Activated T-cell treated with anti-CD3 and anti-CD28 coated beads for 1 hour (primary cell): ENCODE results near the gene CDC23.

Source experiments
- DNase-seq: peaks from one replicate; pipeline ENCODE4 v3.0.0-alpha.2; 2020; ENCODE audit warnings: low read depth

Gene CDC23

DNA sequence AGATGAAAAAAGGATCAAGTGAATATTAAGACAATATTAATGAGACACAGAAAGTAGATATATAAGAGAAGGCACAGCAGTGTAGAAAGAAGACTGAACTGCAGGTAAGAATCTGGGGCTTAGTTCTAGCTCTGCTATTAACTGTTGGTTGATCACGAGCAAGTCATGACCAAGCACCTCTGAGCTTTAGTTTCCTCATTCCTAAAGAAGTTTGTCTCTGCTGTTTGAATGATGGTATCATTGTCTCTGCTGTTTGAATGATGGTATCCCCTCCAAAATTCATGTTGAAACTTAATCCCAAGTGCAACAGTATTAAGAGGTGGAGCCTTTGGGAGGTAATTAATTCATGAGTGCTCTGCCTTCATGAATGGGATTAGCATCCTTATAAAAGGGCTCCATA is 71.4 kb downstream of the CDC23 start:
- DNase-seq = no peak

DNA sequence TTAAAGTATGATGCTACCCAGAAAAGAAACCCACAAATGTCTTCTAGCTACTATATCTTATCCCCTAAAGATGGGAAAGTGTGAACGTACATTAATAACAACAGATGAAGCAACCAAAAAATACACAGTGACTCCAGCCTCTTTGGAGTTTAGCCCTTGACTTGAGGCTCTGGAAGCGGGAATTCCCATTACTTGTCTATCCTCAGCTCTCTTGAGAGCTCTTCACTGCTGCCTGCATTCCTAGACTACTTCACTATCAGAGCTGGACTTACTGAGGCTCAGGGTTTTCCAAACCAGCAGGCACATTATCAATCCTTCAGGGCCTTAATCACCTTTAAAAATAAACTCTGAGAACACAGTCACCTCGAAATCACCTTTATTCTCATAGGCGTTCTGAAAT is 72.9 kb downstream of the CDC23 start:
- no peak for DNase-seq

DNA sequence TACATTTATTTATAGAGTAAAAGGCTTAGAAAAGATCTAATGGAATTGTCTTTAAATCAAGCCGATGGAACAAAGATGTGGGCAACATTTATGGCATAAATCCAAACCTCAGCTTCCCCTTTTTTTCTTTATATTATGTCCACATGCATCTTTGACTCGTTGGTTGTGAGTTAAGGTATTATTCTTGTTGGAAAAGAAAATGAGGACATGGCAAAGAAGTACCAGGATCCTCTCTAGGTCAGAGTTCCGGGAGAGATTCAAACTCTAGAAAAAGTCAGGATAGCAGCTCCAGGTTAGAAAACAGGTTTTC is 73.4 kb downstream of the CDC23 start:
- no peak for DNase-seq

DNA sequence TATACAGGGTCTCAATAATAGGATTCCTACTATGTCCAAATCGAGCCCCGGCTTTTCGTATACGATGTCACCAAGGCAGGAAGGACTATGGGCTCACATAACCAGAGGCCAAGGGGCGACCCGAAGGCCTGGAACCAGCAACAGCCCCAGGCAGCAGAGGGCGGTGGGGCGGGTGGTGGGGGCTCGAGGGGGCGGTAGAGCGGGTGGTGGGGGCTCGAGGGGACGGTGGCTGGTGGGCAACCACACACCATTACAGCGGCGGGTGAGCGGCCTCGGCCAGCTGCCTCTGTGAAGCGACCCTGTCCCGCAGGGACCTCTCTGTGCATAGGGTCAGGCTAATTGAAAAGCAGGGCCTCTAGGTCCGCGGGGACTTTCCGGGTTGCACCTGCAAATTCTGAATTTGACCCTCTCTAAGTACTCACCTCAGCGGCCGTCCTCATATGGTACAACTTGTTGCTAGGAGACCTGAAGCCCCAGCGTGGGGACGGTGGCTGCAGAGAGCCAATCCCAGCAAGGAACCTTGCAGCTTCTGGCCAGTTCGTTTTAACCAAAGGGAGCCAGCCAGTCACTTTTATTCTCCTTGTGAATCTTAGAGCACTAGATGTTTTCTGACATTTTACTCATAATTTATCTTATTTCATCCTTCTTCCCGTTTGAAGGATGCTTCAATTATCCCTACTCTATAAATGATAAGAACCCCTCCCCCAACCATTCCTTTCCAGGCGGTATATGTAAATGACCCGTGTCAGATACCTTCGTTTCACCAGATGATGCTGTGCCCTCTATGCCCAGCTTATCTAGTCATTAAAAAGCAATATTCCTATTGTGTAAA is 74.0 kb downstream of the CDC23 start, which contains the start of gene NME5:
NME5 (minus strand) TSS at position 480 of the 832 bp plus-strand sequence. CDS start 648 bp downstream, outside the sequence.
- no peak for DNase-seq
